ENCODE data around the gene RPL9.
"Not testable (repeated sequence)": the region's sequence is repeated elsewhere in the genome, so short reads cannot be mapped to it uniquely, and the experiment has no call there.

Gene RPL9

GRCh38 chr4:39427520-39428114 lies 31.1 kb downstream of the RPL9 start:
- H3K4me3 ChIP-seq (ENCODE audit: low read depth, low read length), result no peak overlapping the region

- no peak overlapping the region for H3K4me3 ChIP-seq (ENCODE audit: low read depth, low read length)
Measured at GRCh38 chr4:39426728-39427127, 32.0 kb downstream of the RPL9 start.

GRCh38 chr4:39425297-39425696 lies 33.4 kb downstream of the RPL9 start:
- H3K4me3 ChIP-seq (ENCODE audit: low read depth, low read length), result not testable (repeated sequence)

- H3K4me3 ChIP-seq (ENCODE audit: low read depth, low read length), result no peak overlapping the region
Measured at GRCh38 chr4:39422247-39422646, 36.5 kb downstream of the RPL9 start.

- H3K4me3 ChIP-seq (ENCODE audit: low read depth, low read length), result no peak overlapping the region
Measured at GRCh38 chr4:39415678-39416283, 42.9 kb downstream of the RPL9 start.

- H3K4me3 ChIP-seq (ENCODE audit: low read depth, low read length), result not testable (repeated sequence)
Measured at GRCh38 chr4:39411561-39411960, 47.2 kb downstream of the RPL9 start.

GRCh38 chr4:39410415-39410814 lies 48.3 kb downstream of the RPL9 start:
- H3K4me3 ChIP-seq (ENCODE audit: low read depth, low read length), result no peak overlapping the region

GRCh38 chr4:39407584-39407885 lies 51.2 kb downstream of the RPL9 start:
- H3K4me3 ChIP-seq (ENCODE audit: low read depth, low read length), result no peak overlapping the region

- no peak within 1 kb of the TSS for H3K4me3 ChIP-seq (ENCODE audit: low read depth, low read length)
Measured at GRCh38 chr4:39406763-39407583, 51.7 kb downstream of the RPL9 start, which contains the start of gene KLB. KLB (plus strand) TSS chr4:39406930; CDS start chr4:39406950, 20 bp downstream.

Measured in iPS-11a (cell line).